Liver (tissue), 9 donors: ENCODE measurements around the gene NRAS. TPM values are rescaled to one million over a fixed set of nuclear protein-coding genes. Genes with fewer than 3 reads are reported as not detected.

Experiments
- DNase-seq: peaks from one replicate; pipeline ENCODE4 v3.0.0-alpha.2; 2017; ENCODE audit warnings: low spot score
- H3K27ac ChIP-seq, 2 donors: one replicate each; pipeline ENCODE4 v1.7.0; 2013; ENCODE audit warnings: inconsistent platforms in 2 of 2, low read length in 2 of 2, control low read depth in 1 of 2, low read depth in 1 of 2, mild to moderate bottlenecking in 1 of 2
- H3K27me3 ChIP-seq, 4 donors: one replicate each; pipeline versions ENCODE4 v1.6.1 to v1.7.0; 2013; ENCODE audit warnings: low read length in 3 of 4, inconsistent platforms in 1 of 4, mild to moderate bottlenecking in 1 of 4, moderate library complexity in 1 of 4; ENCODE audit not compliant: control insufficient read depth in 4 of 4, insufficient read depth in 4 of 4
- H3K36me3 ChIP-seq, 4 donors: one replicate each; pipeline versions ENCODE4 v1.6.1 to v1.7.0; 2013; ENCODE audit warnings: low read length in 3 of 4, mild to moderate bottlenecking in 3 of 4, low read depth in 1 of 4, moderate library complexity in 1 of 4; ENCODE audit not compliant: control insufficient read depth in 4 of 4, insufficient read depth in 3 of 4
- H3K4me1 ChIP-seq, 4 donors: one replicate each; pipeline versions ENCODE4 v1.6.1 to v1.7.0; 2013; ENCODE audit warnings: low read length in 3 of 4, mild to moderate bottlenecking in 3 of 4, moderate library complexity in 1 of 4; ENCODE audit not compliant: control insufficient read depth in 4 of 4, insufficient read depth in 4 of 4
- H3K4me3 ChIP-seq, 3 donors: one replicate each; pipeline versions ENCODE4 v1.6.1 to v1.7.0; 2013; ENCODE audit warnings: low read length in 3 of 3, control low read depth in 1 of 3, low read depth in 1 of 3, mild to moderate bottlenecking in 1 of 3
- H3K9ac ChIP-seq, 2 donors: one replicate each; pipeline ENCODE4 v1.7.0; 2013; ENCODE audit warnings: low read length in 2 of 2, mild to moderate bottlenecking in 2 of 2, moderate library complexity in 2 of 2, control low read depth in 1 of 2, low read depth in 1 of 2
- H3K9me3 ChIP-seq, 4 donors: one replicate each; pipeline versions ENCODE4 v1.6.1 to v1.7.0; 2013; ENCODE audit warnings: low read length in 3 of 4; ENCODE audit not compliant: control insufficient read depth in 4 of 4
- EGR1 ChIP-seq, 2 donors: IDR thresholded peaks; 2 replicates each; pipeline ENCODE4 v1.6.1; 2016 to 2018; ENCODE audit warnings: antibody characterized with exemption in 2 of 2, low read depth in 2 of 2
- FOXA1 ChIP-seq: IDR thresholded peaks from 2 replicates; pipeline ENCODE4 v1.6.1; 2016; ENCODE audit warnings: antibody characterized with exemption
- FOXA2 ChIP-seq: IDR thresholded peaks from 2 replicates; pipeline ENCODE4 v1.6.1; 2016; ENCODE audit warnings: antibody characterized with exemption
- GABPA ChIP-seq, 2 donors: IDR thresholded peaks in 1 of 2; conservative IDR thresholded peaks in 1 of 2; 2 replicates each; pipeline ENCODE4 v1.6.1; 2016; ENCODE audit warnings: antibody characterized with exemption in 2 of 2, mild to moderate bottlenecking in 1 of 2, moderate library complexity in 1 of 2
- HNF4A ChIP-seq, 2 donors: conservative IDR thresholded peaks; 2 replicates each; pipeline ENCODE4 v1.6.1; 2016; ENCODE audit warnings: antibody characterized with exemption in 2 of 2, mild to moderate bottlenecking in 2 of 2
- HNF4G ChIP-seq: IDR thresholded peaks from 2 replicates; pipeline ENCODE4 v1.6.1; 2016; ENCODE audit warnings: antibody characterized with exemption
- JUND ChIP-seq, 2 donors: IDR thresholded peaks; 2 replicates each; pipeline ENCODE4 v1.6.1; 2016; ENCODE audit warnings: antibody characterized with exemption in 2 of 2
- NR2F2 ChIP-seq: IDR thresholded peaks from 2 replicates; pipeline ENCODE4 v1.6.1; 2016; ENCODE audit warnings: antibody characterized with exemption
- RAD21 ChIP-seq, 2 donors: IDR thresholded peaks; 2 replicates each; pipeline ENCODE4 v1.6.1; 2016; ENCODE audit warnings: antibody characterized with exemption in 2 of 2, mild to moderate bottlenecking in 2 of 2
- RXRA ChIP-seq, 2 donors: IDR thresholded peaks; 2 replicates each; pipeline ENCODE4 v1.6.1; 2017 to 2018; ENCODE audit warnings: antibody characterized with exemption in 2 of 2, mild to moderate bottlenecking in 1 of 2
- SP1 ChIP-seq: IDR thresholded peaks from 2 replicates; pipeline ENCODE4 v1.6.1; 2018; ENCODE audit warnings: antibody characterized with exemption, mild to moderate bottlenecking
- TAF1 ChIP-seq: conservative IDR thresholded peaks from 2 replicates; pipeline ENCODE4 v1.6.1; 2016; ENCODE audit warnings: antibody characterized with exemption, mild to moderate bottlenecking
- YY1 ChIP-seq: IDR thresholded peaks from 2 replicates; pipeline ENCODE4 v1.6.1; 2016; ENCODE audit warnings: antibody characterized with exemption, mild to moderate bottlenecking
- WGBS: extraction: QIAGEN DNeasy Blood & Tissue Kit; methylation state at CpG from one replicate; pipeline ENCODE4 v1.1.7; 2013; 5-methylcytosine and 5-hydroxymethylcytosine counted together
- polyA plus RNA-seq, 2 donors: library from polyadenylated mRNA; stranded (reverse) in 1 of 2; unstranded in 1 of 2; fragments of 200-250 nt in 1 of 2; fragments of >200 nt in 1 of 2; fragmentation: Nextera tagmentation in 1 of 2; extraction: Ambion mirVana in 1 of 2; gene quantifications; one replicate each; pipeline versions ENCODE4 v1.2.1 to v1.2.3, GENCODE V29; 2013 to 2015
- total RNA-seq, 2 donors: library from RNA; depleted of rRNA; stranded (reverse); fragments of >200 nt; gene quantifications; one replicate each; pipeline ENCODE4 v1.2.3, GENCODE V29; 2014
- TF ChIP-seq, protein P1 (sequence below): IDR thresholded peaks from 2 replicates; pipeline ENCODE4 v1.6.1; 2016; ENCODE audit warnings: antibody characterized with exemption
- TF ChIP-seq, protein P2 (sequence below): IDR thresholded peaks from 2 replicates; pipeline ENCODE4 v1.6.1; 2016; ENCODE audit warnings: antibody characterized with exemption
- TF ChIP-seq, protein P3 (sequence below): IDR thresholded peaks from 2 replicates; pipeline ENCODE4 v1.6.1; 2016; ENCODE audit warnings: antibody characterized with exemption
- TF ChIP-seq, protein P4 (sequence below): fragments of 150-350 bp; IDR thresholded peaks from 2 replicates; pipeline ENCODE4 v1.5.1; 2017; ENCODE audit warnings: improper control_type of control experiment, low read depth, low read length; ENCODE audit not compliant: missing input control
- TF ChIP-seq, protein P5 (sequence below): IDR thresholded peaks from 2 replicates; pipeline ENCODE4 v1.6.1; 2016; ENCODE audit warnings: antibody characterized with exemption, mild to moderate bottlenecking
- donor health status: healthy.
- donor health status: healthy.
- donor health status: healthy.
- donor health status: healthy.
- donor health status: healthy.

NRAS gene
- total RNA-seq, result 10 to 100 TPM; 17.7 to 36.0 TPM
- 1 to 10 TPM; 6.7 to 9.1 TPM for polyA plus RNA-seq

GRCh38 chr1:114716304-114717170 is at the start of gene NRAS:
TSS of gene NRAS (minus strand) at chr1:114716771. CDS start at chr1:114716160, 611 bp downstream.
- 1% methylated on average over 38 of the region's 38 CpGs for WGBS
- Histone ChIP-seq H3K27me3 (no peaks in the 10 kb centered on the region), H3K27ac (peak within 1 kb of the TSS; percentile 77 to 82), H3K4me3 (peak within 1 kb of the TSS; percentile 69 to 98 (median 96)), H3K9ac (peak within 1 kb of the TSS; percentile 82 to 97), H3K4me1 (peaks cover 8 to 44% (median 35%) of the 10 kb centered on the region in 4 donors), H3K9me3 (no peaks in the 10 kb centered on the region), H3K36me3 (peaks cover 5 to 42% (median 26%) of the 10 kb centered on the region in 4 donors)
- TF ChIP-seq GABPA (IDR thresholded peaks at IDR 0.05 in 1 of 2, conservative IDR thresholded peaks at IDR 0.05 in 1 of 2) (peak; percentile 67 to 93), HNF4G (no peak), SP1 (peak; percentile 73), TAF1 (no peak), FOXA1 (no peak), HNF4A (conservative IDR thresholded peaks at IDR 0.05) (peak; percentile 17 to 31), JUND (IDR thresholded peaks at IDR 0.05) (no peak), RAD21 (IDR thresholded peaks at IDR 0.05) (peak in 1 of 2 donors; percentile 24), NR2F2 (no peak), RXRA (IDR thresholded peaks at IDR 0.05) (peak; percentile 21 to 47), FOXA2 (no peak), YY1 (peak; percentile 90), EGR1 (IDR thresholded peaks at IDR 0.05; ENCODE audit: low read depth in 2 of 2) (peak in 1 of 2 donors; percentile 39)
- TF ChIP-seq, protein P1, sequence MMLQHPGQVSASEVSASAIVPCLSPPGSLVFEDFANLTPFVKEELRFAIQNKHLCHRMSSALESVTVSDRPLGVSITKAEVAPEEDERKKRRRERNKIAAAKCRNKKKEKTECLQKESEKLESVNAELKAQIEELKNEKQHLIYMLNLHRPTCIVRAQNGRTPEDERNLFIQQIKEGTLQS, result peak; percentile 46
- TF ChIP-seq, protein P2, sequence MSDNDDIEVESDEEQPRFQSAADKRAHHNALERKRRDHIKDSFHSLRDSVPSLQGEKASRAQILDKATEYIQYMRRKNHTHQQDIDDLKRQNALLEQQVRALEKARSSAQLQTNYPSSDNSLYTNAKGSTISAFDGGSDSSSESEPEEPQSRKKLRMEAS, result peak; percentile 90
- TF ChIP-seq, protein P3, sequence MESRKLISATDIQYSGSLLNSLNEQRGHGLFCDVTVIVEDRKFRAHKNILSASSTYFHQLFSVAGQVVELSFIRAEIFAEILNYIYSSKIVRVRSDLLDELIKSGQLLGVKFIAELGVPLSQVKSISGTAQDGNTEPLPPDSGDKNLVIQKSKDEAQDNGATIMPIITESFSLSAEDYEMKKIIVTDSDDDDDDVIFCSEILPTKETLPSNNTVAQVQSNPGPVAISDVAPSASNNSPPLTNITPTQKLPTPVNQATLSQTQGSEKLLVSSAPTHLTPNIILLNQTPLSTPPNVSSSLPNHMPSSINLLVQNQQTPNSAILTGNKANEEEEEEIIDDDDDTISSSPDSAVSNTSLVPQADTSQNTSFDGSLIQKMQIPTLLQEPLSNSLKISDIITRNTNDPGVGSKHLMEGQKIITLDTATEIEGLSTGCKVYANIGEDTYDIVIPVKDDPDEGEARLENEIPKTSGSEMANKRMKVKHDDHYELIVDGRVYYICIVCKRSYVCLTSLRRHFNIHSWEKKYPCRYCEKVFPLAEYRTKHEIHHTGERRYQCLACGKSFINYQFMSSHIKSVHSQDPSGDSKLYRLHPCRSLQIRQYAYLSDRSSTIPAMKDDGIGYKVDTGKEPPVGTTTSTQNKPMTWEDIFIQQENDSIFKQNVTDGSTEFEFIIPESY, result peak; percentile 73
- TF ChIP-seq, protein P4, sequence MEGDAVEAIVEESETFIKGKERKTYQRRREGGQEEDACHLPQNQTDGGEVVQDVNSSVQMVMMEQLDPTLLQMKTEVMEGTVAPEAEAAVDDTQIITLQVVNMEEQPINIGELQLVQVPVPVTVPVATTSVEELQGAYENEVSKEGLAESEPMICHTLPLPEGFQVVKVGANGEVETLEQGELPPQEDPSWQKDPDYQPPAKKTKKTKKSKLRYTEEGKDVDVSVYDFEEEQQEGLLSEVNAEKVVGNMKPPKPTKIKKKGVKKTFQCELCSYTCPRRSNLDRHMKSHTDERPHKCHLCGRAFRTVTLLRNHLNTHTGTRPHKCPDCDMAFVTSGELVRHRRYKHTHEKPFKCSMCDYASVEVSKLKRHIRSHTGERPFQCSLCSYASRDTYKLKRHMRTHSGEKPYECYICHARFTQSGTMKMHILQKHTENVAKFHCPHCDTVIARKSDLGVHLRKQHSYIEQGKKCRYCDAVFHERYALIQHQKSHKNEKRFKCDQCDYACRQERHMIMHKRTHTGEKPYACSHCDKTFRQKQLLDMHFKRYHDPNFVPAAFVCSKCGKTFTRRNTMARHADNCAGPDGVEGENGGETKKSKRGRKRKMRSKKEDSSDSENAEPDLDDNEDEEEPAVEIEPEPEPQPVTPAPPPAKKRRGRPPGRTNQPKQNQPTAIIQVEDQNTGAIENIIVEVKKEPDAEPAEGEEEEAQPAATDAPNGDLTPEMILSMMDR, result no peak
- TF ChIP-seq, protein P5, sequence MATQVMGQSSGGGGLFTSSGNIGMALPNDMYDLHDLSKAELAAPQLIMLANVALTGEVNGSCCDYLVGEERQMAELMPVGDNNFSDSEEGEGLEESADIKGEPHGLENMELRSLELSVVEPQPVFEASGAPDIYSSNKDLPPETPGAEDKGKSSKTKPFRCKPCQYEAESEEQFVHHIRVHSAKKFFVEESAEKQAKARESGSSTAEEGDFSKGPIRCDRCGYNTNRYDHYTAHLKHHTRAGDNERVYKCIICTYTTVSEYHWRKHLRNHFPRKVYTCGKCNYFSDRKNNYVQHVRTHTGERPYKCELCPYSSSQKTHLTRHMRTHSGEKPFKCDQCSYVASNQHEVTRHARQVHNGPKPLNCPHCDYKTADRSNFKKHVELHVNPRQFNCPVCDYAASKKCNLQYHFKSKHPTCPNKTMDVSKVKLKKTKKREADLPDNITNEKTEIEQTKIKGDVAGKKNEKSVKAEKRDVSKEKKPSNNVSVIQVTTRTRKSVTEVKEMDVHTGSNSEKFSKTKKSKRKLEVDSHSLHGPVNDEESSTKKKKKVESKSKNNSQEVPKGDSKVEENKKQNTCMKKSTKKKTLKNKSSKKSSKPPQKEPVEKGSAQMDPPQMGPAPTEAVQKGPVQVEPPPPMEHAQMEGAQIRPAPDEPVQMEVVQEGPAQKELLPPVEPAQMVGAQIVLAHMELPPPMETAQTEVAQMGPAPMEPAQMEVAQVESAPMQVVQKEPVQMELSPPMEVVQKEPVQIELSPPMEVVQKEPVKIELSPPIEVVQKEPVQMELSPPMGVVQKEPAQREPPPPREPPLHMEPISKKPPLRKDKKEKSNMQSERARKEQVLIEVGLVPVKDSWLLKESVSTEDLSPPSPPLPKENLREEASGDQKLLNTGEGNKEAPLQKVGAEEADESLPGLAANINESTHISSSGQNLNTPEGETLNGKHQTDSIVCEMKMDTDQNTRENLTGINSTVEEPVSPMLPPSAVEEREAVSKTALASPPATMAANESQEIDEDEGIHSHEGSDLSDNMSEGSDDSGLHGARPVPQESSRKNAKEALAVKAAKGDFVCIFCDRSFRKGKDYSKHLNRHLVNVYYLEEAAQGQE, result peak; percentile 21
- peak; percentile 96 for DNase-seq
